Neural crest cell (in vitro differentiated cells): ENCODE measurements around the gene PRKG1. TPM values are rescaled to one million over a fixed set of nuclear protein-coding genes. Genes with fewer than 3 reads are reported as not detected.
"Not testable (repeated sequence)": the region's sequence is repeated elsewhere in the genome, so short reads cannot be mapped to it uniquely, and the experiment has no call there.

Experiments
- DNase-seq: peaks from one replicate; pipeline ENCODE4 v3.0.0; 2021; ENCODE audit warnings: low read depth, mixed read lengths, low spot score
- H3K27ac Mint-ChIP-seq: one replicate; pipeline ENCODE4 v1.8.0; 2021; ENCODE audit warnings: mild to moderate bottlenecking, mixed read lengths; ENCODE audit not compliant: unreplicated experiment
- H3K27me3 Mint-ChIP-seq: 2 replicates; pipeline ENCODE4 v1.8.0; 2021; ENCODE audit warnings: low read depth, mild to moderate bottlenecking, mixed read lengths
- H3K36me3 Mint-ChIP-seq: 2 replicates; pipeline ENCODE4 v1.8.0; 2021; ENCODE audit warnings: low read depth, mild to moderate bottlenecking, mixed read lengths
- H3K4me1 Mint-ChIP-seq: 2 replicates; pipeline ENCODE4 v1.8.0; 2021; ENCODE audit warnings: mixed read lengths
- H3K4me3 Mint-ChIP-seq: one replicate; pipeline ENCODE4 v1.8.0; 2021; ENCODE audit warnings: mild to moderate bottlenecking, mixed read lengths
- H3K9me3 Mint-ChIP-seq: 2 replicates; pipeline ENCODE4 v1.8.0; 2021; ENCODE audit warnings: mixed read lengths
- total RNA-seq: library from RNA; stranded (reverse); gene quantifications from 2 replicates; pipeline ENCODE4 v1.2.1, GENCODE V29; 2021
- TF ChIP-seq, protein P1 (sequence below): fragments of 200-600 bp; sonication (generic); conservative IDR thresholded peaks from 2 replicates; pipeline ENCODE4 v1.5.0; 2021; ENCODE audit warnings: antibody characterized with exemption, mild to moderate bottlenecking

The PRKG1 gene
- total RNA-seq, 1 donor from 2014 or later: 4.4 TPM

DNA sequence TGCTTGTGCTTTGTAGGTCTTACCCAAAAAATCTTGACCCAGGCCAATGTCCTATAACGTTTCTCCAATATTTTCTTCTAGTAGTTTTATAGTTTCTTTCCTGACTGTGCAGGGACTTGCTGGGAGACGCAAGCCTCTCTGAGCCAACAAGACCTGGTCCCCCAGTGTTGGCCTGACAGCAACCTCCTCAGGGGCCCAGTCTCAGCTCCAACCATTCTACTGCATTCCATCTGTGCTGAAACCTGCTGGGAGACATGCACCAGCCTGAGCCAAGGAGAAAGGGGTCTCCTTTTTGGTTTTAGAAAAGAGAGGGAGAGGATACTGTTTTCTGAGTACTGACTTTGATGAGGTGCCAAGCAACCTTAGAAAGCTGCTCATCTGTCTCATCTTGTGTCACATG is 251.4 kb downstream of the PRKG1 start:
- Mint-ChIP-seq H3K27me3 (no peaks in the 10 kb centered on the region), H3K36me3 (no peaks in the 10 kb centered on the region), H3K4me1 (no peaks in the 10 kb centered on the region), H3K9me3 (peaks cover 18% of the 10 kb centered on the region), H3K27ac (no peak overlapping the region), H3K4me3 (peak overlapping the region; percentile 31)
- DNase-seq: no peak
- TF ChIP-seq, protein P1, sequence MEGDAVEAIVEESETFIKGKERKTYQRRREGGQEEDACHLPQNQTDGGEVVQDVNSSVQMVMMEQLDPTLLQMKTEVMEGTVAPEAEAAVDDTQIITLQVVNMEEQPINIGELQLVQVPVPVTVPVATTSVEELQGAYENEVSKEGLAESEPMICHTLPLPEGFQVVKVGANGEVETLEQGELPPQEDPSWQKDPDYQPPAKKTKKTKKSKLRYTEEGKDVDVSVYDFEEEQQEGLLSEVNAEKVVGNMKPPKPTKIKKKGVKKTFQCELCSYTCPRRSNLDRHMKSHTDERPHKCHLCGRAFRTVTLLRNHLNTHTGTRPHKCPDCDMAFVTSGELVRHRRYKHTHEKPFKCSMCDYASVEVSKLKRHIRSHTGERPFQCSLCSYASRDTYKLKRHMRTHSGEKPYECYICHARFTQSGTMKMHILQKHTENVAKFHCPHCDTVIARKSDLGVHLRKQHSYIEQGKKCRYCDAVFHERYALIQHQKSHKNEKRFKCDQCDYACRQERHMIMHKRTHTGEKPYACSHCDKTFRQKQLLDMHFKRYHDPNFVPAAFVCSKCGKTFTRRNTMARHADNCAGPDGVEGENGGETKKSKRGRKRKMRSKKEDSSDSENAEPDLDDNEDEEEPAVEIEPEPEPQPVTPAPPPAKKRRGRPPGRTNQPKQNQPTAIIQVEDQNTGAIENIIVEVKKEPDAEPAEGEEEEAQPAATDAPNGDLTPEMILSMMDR: no peak

DNA sequence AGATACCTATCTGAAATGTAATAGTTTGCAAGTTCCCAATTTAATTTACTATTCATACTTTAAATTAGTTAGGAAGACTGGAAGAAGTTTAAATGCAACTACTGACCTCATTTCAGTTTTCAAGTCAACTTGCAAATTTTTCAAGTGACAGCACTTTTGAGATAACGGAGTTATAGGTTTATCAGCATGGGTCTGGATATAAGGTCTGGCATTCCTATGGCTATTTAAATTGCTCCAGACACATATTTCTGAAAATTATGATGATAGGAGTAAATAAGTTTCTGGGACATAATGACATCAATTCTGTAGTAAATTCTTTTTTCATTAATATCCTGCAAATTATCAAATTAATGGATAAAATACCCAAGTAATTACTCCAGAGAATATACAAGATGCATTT is 251.9 kb downstream of the PRKG1 start:
- no peak overlapping the region for H3K4me3 Mint-ChIP-seq
- H3K27ac Mint-ChIP-seq: no peak overlapping the region
- TF ChIP-seq, protein P1: no peak
- H3K9me3 Mint-ChIP-seq: peaks cover 18% of the 10 kb centered on the region
- no peaks in the 10 kb centered on the region for H3K4me1 Mint-ChIP-seq
- no peaks in the 10 kb centered on the region for H3K27me3 Mint-ChIP-seq
- H3K36me3 Mint-ChIP-seq: no peaks in the 10 kb centered on the region
- no peak for DNase-seq

DNA sequence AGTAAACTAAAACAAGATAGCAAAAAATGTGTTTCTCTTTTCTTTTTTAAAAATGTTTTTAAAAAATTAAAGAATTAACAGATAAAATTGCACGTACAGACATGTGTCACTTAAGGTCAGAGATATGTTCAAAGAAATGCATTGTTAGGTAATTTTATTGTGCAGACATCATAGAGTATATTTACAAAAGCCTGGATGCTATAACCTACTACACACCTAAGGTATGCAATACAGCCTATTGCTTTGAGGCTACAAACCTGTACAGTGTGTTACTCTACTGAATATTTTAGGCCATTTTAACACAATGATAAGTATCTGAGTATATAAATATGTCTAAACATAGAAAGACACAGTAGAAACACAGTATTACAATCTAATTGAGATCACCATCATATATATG is 253.1 kb downstream of the PRKG1 start:
- no peak for DNase-seq
- TF ChIP-seq, protein P1: no peak
- Mint-ChIP-seq H3K4me3 (no peak overlapping the region), H3K4me1 (no peaks in the 10 kb centered on the region), H3K27ac (no peak overlapping the region), H3K9me3 (peaks cover 18% of the 10 kb centered on the region), H3K36me3 (no peaks in the 10 kb centered on the region), H3K27me3 (no peaks in the 10 kb centered on the region)

DNA sequence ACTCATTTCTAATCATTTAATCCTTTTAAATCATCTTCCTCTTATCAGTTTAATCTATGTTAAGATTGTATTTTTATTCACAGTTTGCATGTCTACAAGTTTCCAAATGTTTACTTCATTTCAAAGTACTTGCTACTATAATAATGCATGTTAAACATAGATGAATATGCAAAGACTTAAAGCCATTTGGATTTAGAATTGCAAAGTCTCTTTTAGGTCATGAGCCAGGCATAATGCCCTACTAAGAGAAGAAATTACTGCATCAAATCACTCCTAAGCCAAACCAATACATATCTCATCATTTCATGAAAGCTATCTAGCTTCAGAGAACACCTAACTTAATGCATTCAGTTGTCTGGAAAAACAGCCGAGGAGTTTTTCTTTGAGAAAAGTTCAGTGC is 266.1 kb downstream of the PRKG1 start:
- Mint-ChIP-seq H3K27me3 (no peaks in the 10 kb centered on the region), H3K36me3 (no peaks in the 10 kb centered on the region), H3K4me3 (no peak overlapping the region), H3K9me3 (no peaks in the 10 kb centered on the region), H3K4me1 (no peaks in the 10 kb centered on the region), H3K27ac (no peak overlapping the region)
- DNase-seq: no peak
- TF ChIP-seq, protein P1: no peak

DNA sequence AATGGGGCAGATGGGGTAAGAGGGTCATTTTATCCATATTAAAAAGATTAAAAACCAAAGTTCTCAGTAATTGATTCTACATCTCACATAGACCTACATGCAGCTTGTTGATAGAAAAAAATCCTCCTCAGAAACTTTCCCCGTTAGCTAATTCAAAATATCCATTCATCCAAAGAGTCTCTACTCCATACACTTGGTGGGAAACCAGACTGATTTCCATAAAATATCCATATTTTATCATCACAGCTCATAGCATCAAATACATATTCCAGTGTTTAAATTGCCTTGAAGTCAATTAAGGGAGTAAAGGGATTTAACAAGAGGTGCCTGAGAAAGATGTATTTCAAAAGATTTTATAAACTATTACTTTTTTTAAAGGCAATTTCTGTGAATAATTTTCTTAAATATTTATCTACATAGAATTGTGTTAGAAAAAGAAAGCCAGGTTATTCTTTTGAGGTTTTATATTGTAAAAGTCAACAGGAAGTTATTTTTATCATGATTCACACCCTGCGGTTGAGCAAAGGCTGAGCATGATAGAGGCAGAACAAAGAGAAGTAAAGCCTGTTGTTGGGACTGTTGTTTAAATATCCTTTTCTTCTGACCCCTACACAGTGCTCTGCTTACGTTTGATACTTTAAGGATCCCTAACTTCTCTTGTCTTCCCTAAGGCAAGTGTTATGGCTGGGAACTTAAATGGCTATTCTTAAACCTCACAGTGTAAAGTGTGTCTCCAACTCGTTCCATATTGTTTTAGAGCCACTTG is 266.7 kb downstream of the PRKG1 start:
- no peaks in the 10 kb centered on the region for H3K27me3 Mint-ChIP-seq
- no peak overlapping the region for H3K4me3 Mint-ChIP-seq
- no peaks in the 10 kb centered on the region for H3K9me3 Mint-ChIP-seq
- no peak for DNase-seq
- no peaks in the 10 kb centered on the region for H3K36me3 Mint-ChIP-seq
- H3K27ac Mint-ChIP-seq: no peak overlapping the region
- H3K4me1 Mint-ChIP-seq: no peaks in the 10 kb centered on the region
- TF ChIP-seq, protein P1: no peak

DNA sequence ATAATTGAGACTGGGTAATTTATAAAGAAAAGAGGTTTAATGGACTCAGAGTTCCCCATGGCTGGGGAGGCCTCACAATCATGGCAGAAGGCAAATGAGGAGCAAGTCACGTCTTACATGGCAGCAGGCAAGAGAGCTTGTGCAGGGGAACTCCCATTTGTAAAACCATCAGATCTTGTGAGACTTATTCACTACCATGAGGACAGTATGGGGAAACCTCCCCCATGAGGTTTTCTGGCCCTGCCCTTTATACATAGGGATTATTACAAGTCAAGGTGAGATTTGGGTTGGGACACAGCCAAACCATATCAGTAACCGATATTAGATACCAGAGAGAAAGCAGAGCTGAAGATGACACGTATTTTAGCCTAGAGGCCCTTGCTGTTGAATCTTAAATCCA is 267.5 kb downstream of the PRKG1 start:
- not testable (repeated sequence) for DNase-seq, H3K9me3 Mint-ChIP-seq, H3K4me1 Mint-ChIP-seq, H3K36me3 Mint-ChIP-seq, H3K4me3 Mint-ChIP-seq, H3K27me3 Mint-ChIP-seq
- peak overlapping the region; percentile 14 for H3K27ac Mint-ChIP-seq
